ENCODE measurements around the gene PSD.

DNA sequence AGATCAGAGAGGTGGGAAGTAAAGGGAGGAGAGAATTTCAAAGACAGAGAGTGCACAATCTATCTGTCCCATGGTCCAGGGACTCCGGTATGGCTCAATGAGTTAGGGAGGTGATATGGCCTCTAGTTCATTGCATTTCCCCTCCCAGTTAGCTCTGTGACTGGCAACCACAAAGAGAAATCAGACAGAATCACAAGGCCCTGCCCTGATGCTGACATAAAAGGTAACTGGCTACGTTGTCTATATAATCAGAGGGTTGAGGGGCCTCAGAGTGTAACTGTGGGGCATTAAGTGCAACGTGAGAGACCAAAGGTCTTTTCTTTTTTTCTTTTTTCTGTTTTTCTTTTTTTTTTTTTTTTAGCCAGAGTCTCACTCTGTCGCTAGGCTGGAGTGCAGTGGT is 40.1 kb upstream of the PSD start:
- no peak for TF ChIP-seq ZNF660 (tag by site-specific recombination; IDR thresholded peaks at IDR 0.05)
- no peak for TF ChIP-seq ZNF610 (tag by site-specific recombination; IDR thresholded peaks at IDR 0.05; ENCODE audit: borderline replicate concordance)
- TF ChIP-seq, protein P1, sequence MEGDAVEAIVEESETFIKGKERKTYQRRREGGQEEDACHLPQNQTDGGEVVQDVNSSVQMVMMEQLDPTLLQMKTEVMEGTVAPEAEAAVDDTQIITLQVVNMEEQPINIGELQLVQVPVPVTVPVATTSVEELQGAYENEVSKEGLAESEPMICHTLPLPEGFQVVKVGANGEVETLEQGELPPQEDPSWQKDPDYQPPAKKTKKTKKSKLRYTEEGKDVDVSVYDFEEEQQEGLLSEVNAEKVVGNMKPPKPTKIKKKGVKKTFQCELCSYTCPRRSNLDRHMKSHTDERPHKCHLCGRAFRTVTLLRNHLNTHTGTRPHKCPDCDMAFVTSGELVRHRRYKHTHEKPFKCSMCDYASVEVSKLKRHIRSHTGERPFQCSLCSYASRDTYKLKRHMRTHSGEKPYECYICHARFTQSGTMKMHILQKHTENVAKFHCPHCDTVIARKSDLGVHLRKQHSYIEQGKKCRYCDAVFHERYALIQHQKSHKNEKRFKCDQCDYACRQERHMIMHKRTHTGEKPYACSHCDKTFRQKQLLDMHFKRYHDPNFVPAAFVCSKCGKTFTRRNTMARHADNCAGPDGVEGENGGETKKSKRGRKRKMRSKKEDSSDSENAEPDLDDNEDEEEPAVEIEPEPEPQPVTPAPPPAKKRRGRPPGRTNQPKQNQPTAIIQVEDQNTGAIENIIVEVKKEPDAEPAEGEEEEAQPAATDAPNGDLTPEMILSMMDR (tag by site-specific recombination; IDR thresholded peaks at IDR 0.05): no peak
- TF ChIP-seq, protein P2, sequence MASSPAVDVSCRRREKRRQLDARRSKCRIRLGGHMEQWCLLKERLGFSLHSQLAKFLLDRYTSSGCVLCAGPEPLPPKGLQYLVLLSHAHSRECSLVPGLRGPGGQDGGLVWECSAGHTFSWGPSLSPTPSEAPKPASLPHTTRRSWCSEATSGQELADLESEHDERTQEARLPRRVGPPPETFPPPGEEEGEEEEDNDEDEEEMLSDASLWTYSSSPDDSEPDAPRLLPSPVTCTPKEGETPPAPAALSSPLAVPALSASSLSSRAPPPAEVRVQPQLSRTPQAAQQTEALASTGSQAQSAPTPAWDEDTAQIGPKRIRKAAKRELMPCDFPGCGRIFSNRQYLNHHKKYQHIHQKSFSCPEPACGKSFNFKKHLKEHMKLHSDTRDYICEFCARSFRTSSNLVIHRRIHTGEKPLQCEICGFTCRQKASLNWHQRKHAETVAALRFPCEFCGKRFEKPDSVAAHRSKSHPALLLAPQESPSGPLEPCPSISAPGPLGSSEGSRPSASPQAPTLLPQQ (tag by site-specific recombination; IDR thresholded peaks at IDR 0.05): no peak
- TF ChIP-seq ZNF354C (tag by site-specific recombination; IDR thresholded peaks at IDR 0.05; ENCODE audit: borderline replicate concordance, low read depth): no peak
- TF ChIP-seq, protein P3, sequence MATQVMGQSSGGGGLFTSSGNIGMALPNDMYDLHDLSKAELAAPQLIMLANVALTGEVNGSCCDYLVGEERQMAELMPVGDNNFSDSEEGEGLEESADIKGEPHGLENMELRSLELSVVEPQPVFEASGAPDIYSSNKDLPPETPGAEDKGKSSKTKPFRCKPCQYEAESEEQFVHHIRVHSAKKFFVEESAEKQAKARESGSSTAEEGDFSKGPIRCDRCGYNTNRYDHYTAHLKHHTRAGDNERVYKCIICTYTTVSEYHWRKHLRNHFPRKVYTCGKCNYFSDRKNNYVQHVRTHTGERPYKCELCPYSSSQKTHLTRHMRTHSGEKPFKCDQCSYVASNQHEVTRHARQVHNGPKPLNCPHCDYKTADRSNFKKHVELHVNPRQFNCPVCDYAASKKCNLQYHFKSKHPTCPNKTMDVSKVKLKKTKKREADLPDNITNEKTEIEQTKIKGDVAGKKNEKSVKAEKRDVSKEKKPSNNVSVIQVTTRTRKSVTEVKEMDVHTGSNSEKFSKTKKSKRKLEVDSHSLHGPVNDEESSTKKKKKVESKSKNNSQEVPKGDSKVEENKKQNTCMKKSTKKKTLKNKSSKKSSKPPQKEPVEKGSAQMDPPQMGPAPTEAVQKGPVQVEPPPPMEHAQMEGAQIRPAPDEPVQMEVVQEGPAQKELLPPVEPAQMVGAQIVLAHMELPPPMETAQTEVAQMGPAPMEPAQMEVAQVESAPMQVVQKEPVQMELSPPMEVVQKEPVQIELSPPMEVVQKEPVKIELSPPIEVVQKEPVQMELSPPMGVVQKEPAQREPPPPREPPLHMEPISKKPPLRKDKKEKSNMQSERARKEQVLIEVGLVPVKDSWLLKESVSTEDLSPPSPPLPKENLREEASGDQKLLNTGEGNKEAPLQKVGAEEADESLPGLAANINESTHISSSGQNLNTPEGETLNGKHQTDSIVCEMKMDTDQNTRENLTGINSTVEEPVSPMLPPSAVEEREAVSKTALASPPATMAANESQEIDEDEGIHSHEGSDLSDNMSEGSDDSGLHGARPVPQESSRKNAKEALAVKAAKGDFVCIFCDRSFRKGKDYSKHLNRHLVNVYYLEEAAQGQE (tag by site-specific recombination; IDR thresholded peaks at IDR 0.05): no peak
- TF ChIP-seq SP2 (tag by site-specific recombination; IDR thresholded peaks at IDR 0.05): no peak
- TF ChIP-seq OSR2 (tag by site-specific recombination; IDR thresholded peaks at IDR 0.05): no peak
- no peak for TF ChIP-seq ZNF792 (tag by site-specific recombination; IDR thresholded peaks at IDR 0.05)
- TF ChIP-seq TCF7L2 (IDR thresholded peaks at IDR 0.05; ENCODE audit: borderline replicate concordance, low read depth, low read length): no peak
- TF ChIP-seq, protein P4, sequence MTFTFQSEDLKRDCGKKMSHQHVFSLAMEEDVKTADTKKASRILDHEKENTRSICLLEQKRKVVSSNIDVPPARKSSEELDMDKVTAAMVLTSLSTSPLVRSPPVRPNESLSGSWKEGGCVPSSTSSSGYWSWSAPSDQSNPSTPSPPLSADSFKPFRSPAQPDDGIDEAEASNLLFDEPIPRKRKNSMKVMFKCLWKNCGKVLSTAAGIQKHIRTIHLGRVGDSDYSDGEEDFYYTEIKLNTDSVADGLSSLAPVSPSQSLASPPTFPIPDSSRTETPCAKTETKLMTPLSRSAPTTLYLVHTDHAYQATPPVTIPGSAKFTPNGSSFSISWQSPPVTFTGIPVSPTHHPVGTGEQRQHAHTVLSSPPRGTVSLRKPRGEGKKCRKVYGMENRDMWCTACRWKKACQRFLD (tag by site-specific recombination; IDR thresholded peaks at IDR 0.05): no peak
- TF ChIP-seq ZNF23 (tag by site-specific recombination; IDR thresholded peaks at IDR 0.05; ENCODE audit: borderline replicate concordance): no peak
- TF ChIP-seq ZBTB7A (tag by site-specific recombination; IDR thresholded peaks at IDR 0.05; ENCODE audit: low read depth): no peak

All from HEK293 (cell line).